ENCODE measurements around the gene KIFAP3.
"Not testable (repeated sequence)": the region's sequence is repeated elsewhere in the genome, so short reads cannot be mapped to it uniquely, and the experiment has no call there.

DNA sequence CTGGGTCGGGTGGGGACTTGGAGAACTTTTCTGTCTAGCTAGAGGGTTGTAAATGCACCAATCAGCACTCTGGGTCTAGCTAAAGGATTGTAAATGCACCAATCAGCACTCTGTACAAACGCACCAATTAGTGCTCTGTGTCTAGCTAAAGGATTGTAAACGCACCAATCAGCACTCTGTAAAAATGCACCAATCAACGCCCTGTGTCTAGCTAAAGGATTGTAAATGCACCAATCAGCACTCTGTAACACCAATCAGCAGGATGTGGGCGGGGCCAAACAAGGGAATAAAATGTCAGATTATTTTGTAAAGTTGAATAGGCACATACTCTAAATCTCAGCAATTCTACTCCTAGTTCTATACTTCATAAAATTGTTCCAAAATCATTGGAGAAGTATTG lies 2.5 kb upstream of the KIFAP3 start:
- not testable (repeated sequence) for TF ChIP-seq EZH2 (IDR thresholded peaks at IDR 0.05; ENCODE audit: borderline replicate concordance, insufficient read depth, low read depth, low read length, poor library complexity, severe bottlenecking)
- TF ChIP-seq, protein P1, sequence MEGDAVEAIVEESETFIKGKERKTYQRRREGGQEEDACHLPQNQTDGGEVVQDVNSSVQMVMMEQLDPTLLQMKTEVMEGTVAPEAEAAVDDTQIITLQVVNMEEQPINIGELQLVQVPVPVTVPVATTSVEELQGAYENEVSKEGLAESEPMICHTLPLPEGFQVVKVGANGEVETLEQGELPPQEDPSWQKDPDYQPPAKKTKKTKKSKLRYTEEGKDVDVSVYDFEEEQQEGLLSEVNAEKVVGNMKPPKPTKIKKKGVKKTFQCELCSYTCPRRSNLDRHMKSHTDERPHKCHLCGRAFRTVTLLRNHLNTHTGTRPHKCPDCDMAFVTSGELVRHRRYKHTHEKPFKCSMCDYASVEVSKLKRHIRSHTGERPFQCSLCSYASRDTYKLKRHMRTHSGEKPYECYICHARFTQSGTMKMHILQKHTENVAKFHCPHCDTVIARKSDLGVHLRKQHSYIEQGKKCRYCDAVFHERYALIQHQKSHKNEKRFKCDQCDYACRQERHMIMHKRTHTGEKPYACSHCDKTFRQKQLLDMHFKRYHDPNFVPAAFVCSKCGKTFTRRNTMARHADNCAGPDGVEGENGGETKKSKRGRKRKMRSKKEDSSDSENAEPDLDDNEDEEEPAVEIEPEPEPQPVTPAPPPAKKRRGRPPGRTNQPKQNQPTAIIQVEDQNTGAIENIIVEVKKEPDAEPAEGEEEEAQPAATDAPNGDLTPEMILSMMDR (IDR thresholded peaks at IDR 0.05) = not testable (repeated sequence)
